Stimulated activated naive B cell treated with anti-CD40 and anti-IgM and Interleukin-4, amounts not matched to agents 10 μg/mL and 1 μg/mL and 100 μg/mL, for 72 hours (primary cell): ENCODE results near the gene PPAN.
A peak's percentile ranks its signal among the peaks of the same experiment; 100 is the strongest.

ENCODE experiments used
- ATAC-seq, 2 donors: fragments of 150-1000 bp; cut with Tn5 transposase; replicated peaks; 2 replicates each; pipeline ENCODE4 v1.10.0; 2021; ENCODE audit warnings: moderate library complexity in 1 of 2
- DNase-seq: peaks from one replicate; pipeline ENCODE4 v3.0.0; 2021
- H3K27ac Mint-ChIP-seq: one replicate; pipeline ENCODE4 v1.8.0; 2022; ENCODE audit warnings: mild to moderate bottlenecking, mixed read lengths
- H3K27me3 Mint-ChIP-seq, 2 donors: one replicate each; pipeline ENCODE4 v1.8.0; 2022; ENCODE audit warnings: mixed read lengths in 2 of 2
- H3K36me3 Mint-ChIP-seq, 2 donors: one replicate each; pipeline ENCODE4 v1.8.0; 2022; ENCODE audit warnings: mixed read lengths in 2 of 2, mild to moderate bottlenecking in 1 of 2
- H3K4me1 Mint-ChIP-seq, 2 donors: one replicate each; pipeline ENCODE4 v1.8.0; 2022; ENCODE audit warnings: mixed read lengths in 2 of 2, mild to moderate bottlenecking in 1 of 2
- H3K4me3 Mint-ChIP-seq, 2 donors: one replicate each; pipeline ENCODE4 v1.8.0; 2022; ENCODE audit warnings: mild to moderate bottlenecking in 2 of 2, mixed read lengths in 2 of 2, moderate library complexity in 1 of 2
- H3K9me3 Mint-ChIP-seq, 2 donors: one replicate each; pipeline ENCODE4 v1.8.0; 2022; ENCODE audit warnings: mixed read lengths in 2 of 2, mild to moderate bottlenecking in 1 of 2

The PPAN gene

DNA sequence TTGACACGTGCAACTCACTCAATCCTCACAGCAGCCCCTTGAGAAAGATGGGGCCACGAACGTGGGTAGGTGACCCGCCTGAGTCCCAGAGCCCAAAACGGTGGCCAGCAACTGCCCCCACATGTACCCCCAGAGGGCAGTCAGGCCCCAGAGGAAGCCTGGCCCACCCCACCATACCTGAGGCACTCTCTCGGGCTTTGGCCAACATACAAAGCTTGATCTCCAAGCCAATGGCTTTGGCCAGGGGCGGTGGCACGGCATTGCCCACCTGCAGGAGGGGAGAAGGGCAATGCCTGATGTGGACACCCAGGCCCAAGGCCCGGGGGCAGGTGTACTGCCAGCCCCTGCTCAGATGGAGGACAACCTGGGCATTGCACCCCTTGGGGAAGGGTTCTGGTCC lies 27.9 kb downstream of the PPAN start:
- Mint-ChIP-seq H3K36me3 (peaks cover 40 to 68% of the 10 kb centered on the region in 2 donors), H3K4me1 (peaks cover 7 to 11% of the 10 kb centered on the region in 2 donors), H3K27me3 (no peaks in the 10 kb centered on the region), H3K4me3 (no peak overlapping the region), H3K27ac (no peak overlapping the region), H3K9me3 (peaks cover 0 to 3% of the 10 kb centered on the region in 2 donors)
- DNase-seq (no peak), ATAC-seq (no peak)

DNA sequence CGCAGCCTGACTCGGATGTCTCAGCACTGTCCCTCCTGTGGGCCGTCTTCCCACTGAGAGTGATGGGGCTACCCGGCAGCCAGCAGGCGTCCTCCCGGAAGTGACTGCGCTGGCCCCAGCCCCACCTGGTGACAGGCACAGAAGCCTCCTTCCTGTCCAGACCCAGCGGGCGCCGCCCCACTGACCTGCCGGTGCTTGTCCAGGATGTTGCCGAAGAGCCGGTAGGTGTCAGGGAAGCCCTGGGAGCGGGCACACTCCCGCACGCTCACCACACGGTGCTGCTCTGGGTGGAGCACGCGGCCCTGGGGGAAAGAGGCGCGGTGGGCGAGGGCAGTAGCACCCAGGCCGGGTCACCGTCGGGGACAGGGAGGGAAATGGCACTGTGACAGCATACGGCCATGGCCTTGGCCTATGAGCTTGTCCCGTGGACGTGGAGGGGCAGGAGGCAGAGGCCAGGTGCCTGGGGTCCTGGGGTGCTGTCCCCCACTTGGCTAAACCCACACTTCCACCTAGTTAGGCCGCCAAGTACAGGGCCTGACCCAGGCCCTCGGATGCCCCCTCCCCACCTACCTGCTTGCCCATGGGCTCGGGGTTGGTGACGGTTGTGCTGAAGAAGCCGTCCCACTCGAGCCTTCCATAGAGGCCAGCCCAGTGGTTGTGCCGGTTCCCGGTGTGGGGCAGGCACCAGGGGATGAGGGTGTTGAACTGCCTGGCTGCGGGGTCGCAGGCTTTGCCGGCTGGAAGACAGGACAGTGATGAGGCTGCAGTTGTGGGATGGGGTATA lies 29.6 kb downstream of the PPAN start:
- Mint-ChIP-seq H3K9me3 (peaks cover 0 to 3% of the 10 kb centered on the region in 2 donors), H3K27ac (peak overlapping the region; percentile 59), H3K4me1 (peaks cover 7 to 15% of the 10 kb centered on the region in 2 donors), H3K36me3 (peaks cover 48 to 78% of the 10 kb centered on the region in 2 donors), H3K4me3 (peak overlapping the region in 1 of 2 donors; percentile 47), H3K27me3 (no peaks in the 10 kb centered on the region)
- ATAC-seq (peak in 1 of 2 donors; percentile 5), DNase-seq (no peak)

DNA sequence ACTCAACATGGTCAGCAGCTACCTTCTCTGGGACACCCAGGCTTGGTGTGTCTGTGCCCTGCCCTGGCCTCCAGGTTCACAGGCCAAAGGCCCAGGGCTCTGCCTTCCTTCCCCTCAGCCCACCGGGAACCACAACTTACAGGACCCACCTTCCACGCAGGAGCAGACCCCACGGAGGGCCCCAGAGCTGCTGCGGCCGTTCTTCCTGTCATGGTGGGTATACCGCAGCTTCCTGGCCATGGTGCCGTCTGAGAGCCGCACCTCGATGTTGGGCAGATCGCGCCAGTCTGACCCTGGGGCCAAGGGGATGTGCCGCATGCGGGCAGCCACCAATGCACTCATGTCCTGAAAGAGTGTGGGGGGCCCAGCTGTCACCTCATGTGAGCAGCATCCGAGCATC lies 30.8 kb downstream of the PPAN start:
- Mint-ChIP-seq H3K27ac (peak overlapping the region; percentile 31), H3K27me3 (no peaks in the 10 kb centered on the region), H3K9me3 (peaks cover 0 to 3% of the 10 kb centered on the region in 2 donors), H3K4me1 (peaks cover 7 to 15% of the 10 kb centered on the region in 2 donors), H3K36me3 (peaks cover 52 to 79% of the 10 kb centered on the region in 2 donors), H3K4me3 (no peak overlapping the region)
- ATAC-seq = no peak
- no peak for DNase-seq

DNA sequence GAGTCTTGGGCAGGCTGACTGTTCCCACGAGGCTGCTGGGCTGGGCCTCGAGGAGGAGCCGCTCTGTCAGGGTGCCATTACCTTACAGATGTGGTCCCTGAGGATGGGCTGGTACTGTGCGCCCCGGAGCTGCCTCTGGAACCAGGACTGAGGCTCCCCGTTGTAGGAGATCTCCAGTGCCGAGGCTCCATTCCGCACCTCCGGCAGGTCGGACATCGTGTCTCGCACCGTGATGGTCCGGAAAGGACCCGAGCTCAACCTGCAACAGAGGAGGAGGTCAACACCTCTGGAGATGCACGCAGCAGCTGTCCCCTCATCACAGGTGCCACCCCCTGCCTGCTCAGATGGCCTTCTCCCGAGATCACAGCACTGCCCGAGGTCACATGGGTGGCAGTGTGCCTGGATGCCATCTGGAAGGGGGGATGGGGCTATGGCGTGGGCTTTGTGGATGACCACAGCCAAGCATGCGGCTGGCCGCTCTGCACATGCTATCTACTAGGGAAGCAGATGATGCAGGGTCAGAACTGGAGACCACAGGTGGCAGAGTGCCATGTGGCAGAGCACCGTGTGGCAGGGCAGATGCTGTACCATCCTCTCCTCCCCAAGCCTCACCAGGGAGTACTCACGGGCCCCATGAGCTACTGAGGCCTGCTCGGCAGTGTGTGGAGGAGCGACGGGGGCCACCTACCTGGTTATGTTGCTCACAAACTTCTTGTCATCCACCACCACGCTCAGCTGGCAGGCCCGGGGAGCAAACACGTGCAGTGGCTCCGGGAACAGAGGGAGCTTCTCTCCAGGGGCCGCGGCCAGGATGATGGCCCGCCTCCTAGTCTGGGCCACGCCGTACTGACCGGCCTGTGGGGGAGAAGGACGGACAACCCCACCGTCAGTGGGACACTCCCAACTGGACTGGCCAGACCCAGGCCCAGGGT lies 31.9 kb downstream of the PPAN start:
- no peak for DNase-seq
- peaks cover 45 to 71% of the 10 kb centered on the region in 2 donors for H3K36me3 Mint-ChIP-seq
- H3K27me3 Mint-ChIP-seq = no peaks in the 10 kb centered on the region
- H3K9me3 Mint-ChIP-seq = peaks cover 0 to under 1% of the 10 kb centered on the region in 2 donors
- peak overlapping the region; percentile 37 for H3K27ac Mint-ChIP-seq
- H3K4me3 Mint-ChIP-seq = no peak overlapping the region
- peaks cover 4 to 11% of the 10 kb centered on the region in 2 donors for H3K4me1 Mint-ChIP-seq
- peak in 1 of 2 donors; percentile 30 for ATAC-seq

DNA sequence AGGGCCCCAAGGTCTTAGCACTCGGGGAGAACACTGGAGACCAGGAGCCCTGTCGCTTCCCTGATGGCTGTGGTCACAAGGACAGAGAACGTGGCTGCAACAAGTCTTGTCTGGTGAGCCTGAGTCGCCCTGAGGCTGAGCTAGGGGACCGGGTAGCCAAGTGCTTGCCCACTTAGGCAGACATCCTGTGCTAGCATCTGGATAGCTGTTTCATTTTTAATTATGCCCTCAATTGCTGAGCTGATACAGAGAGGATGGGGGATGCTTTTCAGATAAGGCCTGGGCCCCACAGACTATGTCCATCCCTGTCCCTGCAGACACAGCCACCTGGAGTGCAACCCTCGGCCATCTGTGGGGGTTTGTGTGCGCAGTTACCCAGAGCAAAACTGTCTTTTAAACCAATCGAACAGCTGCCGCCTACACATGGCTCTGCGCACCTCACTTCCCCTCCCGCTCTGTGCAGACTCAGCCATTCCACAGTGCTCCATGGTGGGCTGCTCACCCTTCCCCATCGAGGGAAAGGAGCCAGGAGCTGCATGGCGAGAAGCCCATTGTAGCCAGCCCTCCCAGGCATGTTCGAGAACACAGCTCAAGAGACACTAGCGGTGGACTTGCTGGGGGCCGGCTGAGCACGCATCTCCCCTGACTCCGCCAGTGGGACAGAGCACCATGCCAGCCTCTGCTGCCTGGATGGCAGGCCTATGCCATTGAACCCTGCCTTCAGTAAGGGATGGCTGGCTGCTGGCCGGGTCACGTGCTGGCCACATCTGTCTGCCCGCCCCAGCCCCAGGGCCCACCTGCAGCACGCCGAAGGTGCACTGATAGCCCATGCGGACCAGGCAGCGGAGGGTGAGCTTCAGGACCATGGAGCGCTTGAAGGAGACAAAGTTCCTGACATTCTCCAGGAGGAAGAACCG lies 33.0 kb downstream of the PPAN start:
- no peak for DNase-seq
- Mint-ChIP-seq H3K4me1 (peaks cover 4 to 10% of the 10 kb centered on the region in 2 donors), H3K27ac (peak overlapping the region; percentile 77), H3K9me3 (no peaks in the 10 kb centered on the region), H3K36me3 (peaks cover 40 to 62% of the 10 kb centered on the region in 2 donors), H3K4me3 (no peak overlapping the region), H3K27me3 (no peaks in the 10 kb centered on the region)
- no peak for ATAC-seq

DNA sequence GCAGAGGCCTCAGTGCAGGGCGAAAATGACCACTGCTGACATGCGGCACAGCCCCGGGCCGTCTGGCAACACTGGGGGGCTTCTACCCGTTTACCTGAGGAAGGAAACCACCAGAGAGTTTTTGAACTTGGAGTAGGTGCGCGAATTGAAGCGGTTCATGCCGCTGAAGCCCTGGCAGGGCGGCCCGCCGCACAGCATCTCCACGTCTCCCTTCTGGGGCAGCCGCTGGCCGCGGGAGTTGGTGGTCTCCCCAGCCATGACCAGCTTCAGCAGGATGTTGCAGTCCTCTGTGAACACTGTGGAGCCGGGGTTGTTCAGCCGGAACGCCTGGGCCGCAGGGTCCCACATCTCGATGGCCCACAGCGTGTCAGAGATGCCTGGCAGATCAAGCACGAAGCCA lies 33.8 kb downstream of the PPAN start:
- ATAC-seq (no peak), DNase-seq (no peak)
- Mint-ChIP-seq H3K36me3 (peaks cover 40 to 61% of the 10 kb centered on the region in 2 donors), H3K4me1 (peaks cover 4 to 10% of the 10 kb centered on the region in 2 donors), H3K27me3 (no peaks in the 10 kb centered on the region), H3K4me3 (no peak overlapping the region), H3K9me3 (no peaks in the 10 kb centered on the region), H3K27ac (no peak overlapping the region)

DNA sequence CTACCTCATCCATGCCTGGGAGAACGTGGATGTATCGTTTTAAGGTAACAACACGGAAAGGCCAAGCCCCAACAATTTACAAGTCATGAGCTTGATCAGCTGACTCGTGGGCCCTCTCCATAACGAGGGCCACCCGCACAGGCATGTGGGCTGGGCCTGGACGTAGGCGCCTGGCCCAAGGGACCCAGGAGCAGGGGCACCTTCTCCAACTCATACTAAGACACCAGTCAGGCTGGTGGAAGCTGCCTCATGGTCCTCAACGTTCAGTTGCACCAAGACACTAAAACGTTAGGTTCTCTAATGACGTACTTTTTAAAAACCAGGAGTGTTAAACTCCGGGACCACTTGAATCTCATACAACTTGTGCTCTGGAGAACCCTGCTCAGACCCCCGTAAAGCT lies 35.3 kb downstream of the PPAN start:
- H3K27ac Mint-ChIP-seq = peak overlapping the region; percentile 9
- H3K36me3 Mint-ChIP-seq = peaks cover 50 to 67% of the 10 kb centered on the region in 2 donors
- no peak for DNase-seq
- H3K4me1 Mint-ChIP-seq = peaks cover 4 to 5% of the 10 kb centered on the region in 2 donors
- no peak overlapping the region for H3K4me3 Mint-ChIP-seq
- H3K9me3 Mint-ChIP-seq = no peaks in the 10 kb centered on the region
- H3K27me3 Mint-ChIP-seq = no peaks in the 10 kb centered on the region
- ATAC-seq = no peak

DNA sequence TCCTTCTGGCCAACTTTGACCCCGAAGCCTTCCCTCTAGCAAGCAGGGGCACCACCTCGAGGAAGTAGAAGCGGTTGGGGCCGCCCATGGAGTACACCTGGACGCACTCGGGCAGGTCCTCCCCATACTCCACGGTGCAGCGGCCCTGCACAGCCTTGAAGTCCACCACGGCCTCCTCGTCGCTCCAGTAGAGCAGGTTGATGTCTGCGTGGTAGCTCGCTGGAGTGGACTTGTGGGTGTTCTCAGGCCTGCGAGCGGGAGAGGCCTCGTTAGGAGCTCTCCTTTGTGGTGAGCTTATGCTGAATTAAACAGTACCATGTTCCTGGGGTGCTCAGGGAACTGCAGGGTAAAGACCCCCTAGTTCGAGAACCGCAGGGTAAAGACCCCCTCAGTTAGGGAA lies 35.8 kb downstream of the PPAN start:
- H3K4me3 Mint-ChIP-seq = no peak overlapping the region
- ATAC-seq (no peak), DNase-seq (no peak)
- no peaks in the 10 kb centered on the region for H3K9me3 Mint-ChIP-seq
- H3K36me3 Mint-ChIP-seq = peaks cover 51 to 66% of the 10 kb centered on the region in 2 donors
- H3K4me1 Mint-ChIP-seq = peaks cover 3 to 5% of the 10 kb centered on the region in 2 donors
- no peaks in the 10 kb centered on the region for H3K27me3 Mint-ChIP-seq
- peak overlapping the region; percentile 9 for H3K27ac Mint-ChIP-seq

DNA sequence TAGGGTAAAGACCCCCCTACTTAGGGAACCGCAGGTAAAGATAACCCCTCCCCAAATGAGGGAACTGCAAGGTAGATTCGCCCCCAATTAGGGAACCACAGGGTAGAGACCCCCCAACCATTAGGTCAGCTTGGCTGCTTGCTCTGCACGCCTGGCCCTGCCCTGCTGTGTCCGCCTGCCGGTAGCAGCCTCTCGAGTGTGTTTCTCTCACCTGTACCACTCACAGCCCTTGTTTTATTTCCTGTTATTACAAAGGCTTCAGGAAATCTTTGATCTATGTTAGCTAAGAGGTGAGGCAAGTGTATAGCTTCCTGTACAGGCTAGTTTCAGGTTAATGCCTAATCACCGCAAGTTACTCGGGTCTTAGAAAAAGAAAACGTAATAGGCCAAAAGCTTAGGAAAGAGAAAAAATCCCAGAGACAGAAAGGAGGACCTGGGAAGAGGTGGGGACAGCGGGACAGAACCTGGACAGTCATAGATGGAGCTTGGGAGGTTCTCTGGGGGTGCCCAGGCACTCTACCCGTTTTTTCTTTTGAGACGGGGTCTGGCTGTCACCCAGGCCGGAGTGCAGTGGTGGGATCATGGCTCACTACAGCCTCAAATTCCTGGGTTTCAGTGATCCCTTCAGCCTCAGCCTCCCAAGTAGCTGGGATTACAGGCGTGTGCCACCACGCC lies 36.7 kb downstream of the PPAN start:
- Mint-ChIP-seq H3K27me3 (no peaks in the 10 kb centered on the region), H3K9me3 (no peaks in the 10 kb centered on the region), H3K4me1 (peaks cover 0 to 5% of the 10 kb centered on the region in 2 donors), H3K4me3 (no peak overlapping the region), H3K36me3 (peaks cover 51 to 66% of the 10 kb centered on the region in 2 donors), H3K27ac (no peak overlapping the region)
- no peak for DNase-seq
- ATAC-seq = no peak

DNA sequence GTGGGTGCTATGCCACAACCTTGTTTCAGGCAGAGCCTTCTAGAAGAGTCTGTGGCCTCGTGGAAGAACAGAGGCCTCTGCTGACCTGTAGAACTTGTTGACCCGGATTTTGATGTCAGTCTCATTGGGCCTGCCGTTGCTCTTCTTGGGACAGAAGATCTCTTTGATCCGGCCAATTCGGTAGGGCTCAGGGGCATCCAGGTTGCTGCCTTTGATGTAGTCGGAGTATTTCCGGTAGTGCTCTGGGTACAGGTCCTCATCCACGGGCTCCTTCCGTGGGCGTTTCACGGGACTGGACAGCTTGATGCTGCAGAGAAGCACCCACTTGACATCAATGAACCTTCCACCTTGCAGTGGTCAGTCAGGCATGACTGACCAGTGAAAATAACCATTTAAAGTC lies 37.5 kb downstream of the PPAN start:
- peaks cover 54 to 65% of the 10 kb centered on the region in 2 donors for H3K36me3 Mint-ChIP-seq
- no peak for DNase-seq
- H3K27me3 Mint-ChIP-seq = no peaks in the 10 kb centered on the region
- H3K9me3 Mint-ChIP-seq = no peaks in the 10 kb centered on the region
- H3K27ac Mint-ChIP-seq = no peak overlapping the region
- H3K4me1 Mint-ChIP-seq = peaks cover 0 to 5% of the 10 kb centered on the region in 2 donors
- no peak overlapping the region for H3K4me3 Mint-ChIP-seq
- ATAC-seq = no peak

DNA sequence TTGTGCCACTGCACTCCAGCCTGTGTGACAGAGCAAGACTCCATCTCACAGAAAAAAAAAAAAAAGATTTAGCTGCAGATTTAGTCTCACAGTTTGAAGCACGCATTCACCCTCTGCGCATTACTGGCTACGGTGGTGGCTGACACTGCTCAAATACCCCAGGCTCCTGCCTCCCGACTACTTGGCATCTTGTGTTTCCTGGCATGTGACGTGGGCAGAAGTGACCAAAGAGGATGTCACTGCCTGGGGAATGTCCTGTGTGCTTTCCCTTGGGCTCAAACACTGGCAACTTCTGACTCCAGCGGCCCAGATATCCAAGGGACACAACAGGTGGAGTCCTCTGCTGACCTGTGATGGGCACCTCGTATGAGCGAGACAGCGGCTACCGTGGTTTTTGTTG lies 38.2 kb downstream of the PPAN start:
- H3K9me3 Mint-ChIP-seq = no peaks in the 10 kb centered on the region
- ATAC-seq = no peak
- peaks cover 52 to 63% of the 10 kb centered on the region in 2 donors for H3K36me3 Mint-ChIP-seq
- H3K27me3 Mint-ChIP-seq = no peaks in the 10 kb centered on the region
- H3K4me1 Mint-ChIP-seq = peaks cover 0 to under 1% of the 10 kb centered on the region in 2 donors
- no peak for DNase-seq
- H3K27ac Mint-ChIP-seq = no peak overlapping the region
- no peak overlapping the region for H3K4me3 Mint-ChIP-seq

DNA sequence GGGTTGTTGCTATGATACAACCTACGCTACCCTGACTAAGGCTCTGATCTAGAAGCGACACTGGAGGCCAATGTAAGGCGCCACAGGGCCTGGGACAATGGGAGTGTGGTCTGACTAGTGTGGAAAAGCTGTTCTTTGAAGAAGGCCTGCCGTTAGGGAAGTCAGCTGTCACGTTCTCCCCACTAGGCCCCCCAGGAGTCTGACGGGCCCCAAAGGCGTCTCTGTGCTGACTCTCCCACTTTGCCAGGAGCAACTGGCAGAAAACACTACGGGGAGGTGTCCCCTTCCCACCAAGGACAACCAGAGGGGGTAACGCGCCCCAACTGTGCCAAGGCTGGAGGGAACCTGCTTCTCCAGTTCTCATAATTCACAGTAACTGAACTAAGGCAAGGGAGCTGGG lies 38.9 kb downstream of the PPAN start:
- ATAC-seq (no peak), DNase-seq (no peak)
- peaks cover 50 to 62% of the 10 kb centered on the region in 2 donors for H3K36me3 Mint-ChIP-seq
- H3K4me3 Mint-ChIP-seq = no peak overlapping the region
- H3K9me3 Mint-ChIP-seq = no peaks in the 10 kb centered on the region
- H3K27me3 Mint-ChIP-seq = no peaks in the 10 kb centered on the region
- no peak overlapping the region for H3K27ac Mint-ChIP-seq
- H3K4me1 Mint-ChIP-seq = no peaks in the 10 kb centered on the region

DNA sequence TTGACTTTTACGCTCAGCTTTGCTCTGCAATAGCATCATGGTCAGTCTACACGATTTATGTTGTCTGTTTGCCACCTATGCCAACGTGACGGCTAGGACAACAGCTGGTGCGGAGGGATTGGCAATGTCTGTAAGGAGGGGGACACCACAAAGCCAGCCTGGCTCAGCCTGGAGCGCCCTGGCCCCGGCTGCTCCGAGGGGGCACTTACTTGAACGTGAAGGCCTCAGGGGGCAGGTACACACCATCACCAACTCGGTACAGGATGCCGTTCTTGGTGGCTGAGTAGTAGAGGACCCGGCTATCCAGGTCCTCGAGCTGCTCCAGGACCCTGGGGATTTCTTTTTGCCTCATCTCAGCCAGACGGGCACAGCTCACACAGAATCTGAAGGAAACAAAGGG lies 40.0 kb downstream of the PPAN start:
- Mint-ChIP-seq H3K4me1 (peaks cover 0 to 3% of the 10 kb centered on the region in 2 donors), H3K4me3 (no peak overlapping the region), H3K36me3 (peaks cover 52 to 65% of the 10 kb centered on the region in 2 donors), H3K27me3 (no peaks in the 10 kb centered on the region), H3K27ac (no peak overlapping the region), H3K9me3 (no peaks in the 10 kb centered on the region)
- no peak for ATAC-seq
- DNase-seq = no peak
